ENCODE data around the gene RAP1GDS1. TPM values are rescaled to one million over a fixed set of nuclear protein-coding genes. Genes with fewer than 3 reads are reported as not detected.

Gene RAP1GDS1
- polyA plus RNA-seq, 1 donor (not counting 4 experiments of a cell fraction or from before 2014, with no cell fraction given) = 58.1 TPM

DNA sequence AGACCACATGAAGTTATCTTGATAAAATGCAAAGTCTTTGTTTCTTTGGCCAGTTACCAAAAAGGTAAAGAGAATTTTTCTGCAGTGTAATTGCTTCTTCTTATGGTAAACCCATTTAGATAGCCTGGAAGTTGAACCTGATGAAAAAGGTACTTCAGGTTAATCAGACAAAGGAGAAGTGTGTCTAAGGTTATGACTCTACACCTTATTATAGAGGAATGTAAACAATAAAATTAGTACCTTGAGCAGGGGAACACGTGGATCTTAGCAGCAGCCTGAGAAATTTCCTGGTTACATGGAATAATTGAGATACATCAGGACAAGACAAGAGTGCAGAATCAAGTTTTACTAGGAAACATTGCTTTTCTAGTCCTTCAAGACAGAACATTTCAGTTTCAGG lies 70.8 kb downstream of the RAP1GDS1 start:
- Histone ChIP-seq H3K79me2 (ENCODE audit: control insufficient read depth, insufficient read depth, low read length) (peaks cover 4% of the 10 kb centered on the region), H3K27me3 (ENCODE audit: control insufficient read depth, extremely low read depth, insufficient read depth, low read length) (no peaks in the 10 kb centered on the region), H3K4me2 (ENCODE audit: control insufficient read depth, extremely low read depth, insufficient read depth, low read depth, low read length) (no peak overlapping the region), H3K9me3 (ENCODE audit: control insufficient read depth, low read depth, low read length) (no peaks in the 10 kb centered on the region), H3K27ac (ENCODE audit: control insufficient read depth, insufficient read depth, low read length) (no peak overlapping the region), H2AFZ (ENCODE audit: control insufficient read depth, low read length) (no peak overlapping the region), H3K36me3 (ENCODE audit: control insufficient read depth in 2 of 2, extremely low read depth in 1 of 2, insufficient read depth in 2 of 2, low read length in 2 of 2) (no peaks in the 10 kb centered on the region), H3K4me1 (ENCODE audit: control insufficient read depth, extremely low read depth, insufficient read depth, low read length) (no peaks in the 10 kb centered on the region), H3K4me3 (ENCODE audit: control insufficient read depth in 2 of 3, extremely low read depth in 1 of 3, insufficient read depth in 2 of 3, low read depth in 1 of 3, low read length in 3 of 3) (no peak overlapping the region), H3K9ac (ENCODE audit: control insufficient read depth, extremely low read depth, insufficient read depth, low read length) (no peak overlapping the region), H4K20me1 (ENCODE audit: control insufficient read depth, extremely low read depth, insufficient read depth, low read length) (no peaks in the 10 kb centered on the region), H3K9me1 (ENCODE audit: control insufficient read depth, extremely low read depth, insufficient read depth, low read length) (no peaks in the 10 kb centered on the region)
- no peak for DNase-seq (ENCODE audit: low read depth, low spot score)
- TF ChIP-seq EZH2 (IDR thresholded peaks at IDR 0.05; ENCODE audit: low read length) = no peak
- TF ChIP-seq, protein P1, sequence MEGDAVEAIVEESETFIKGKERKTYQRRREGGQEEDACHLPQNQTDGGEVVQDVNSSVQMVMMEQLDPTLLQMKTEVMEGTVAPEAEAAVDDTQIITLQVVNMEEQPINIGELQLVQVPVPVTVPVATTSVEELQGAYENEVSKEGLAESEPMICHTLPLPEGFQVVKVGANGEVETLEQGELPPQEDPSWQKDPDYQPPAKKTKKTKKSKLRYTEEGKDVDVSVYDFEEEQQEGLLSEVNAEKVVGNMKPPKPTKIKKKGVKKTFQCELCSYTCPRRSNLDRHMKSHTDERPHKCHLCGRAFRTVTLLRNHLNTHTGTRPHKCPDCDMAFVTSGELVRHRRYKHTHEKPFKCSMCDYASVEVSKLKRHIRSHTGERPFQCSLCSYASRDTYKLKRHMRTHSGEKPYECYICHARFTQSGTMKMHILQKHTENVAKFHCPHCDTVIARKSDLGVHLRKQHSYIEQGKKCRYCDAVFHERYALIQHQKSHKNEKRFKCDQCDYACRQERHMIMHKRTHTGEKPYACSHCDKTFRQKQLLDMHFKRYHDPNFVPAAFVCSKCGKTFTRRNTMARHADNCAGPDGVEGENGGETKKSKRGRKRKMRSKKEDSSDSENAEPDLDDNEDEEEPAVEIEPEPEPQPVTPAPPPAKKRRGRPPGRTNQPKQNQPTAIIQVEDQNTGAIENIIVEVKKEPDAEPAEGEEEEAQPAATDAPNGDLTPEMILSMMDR (optimal IDR thresholded peaks at IDR 0.05 in 1 of 3, IDR thresholded peaks at IDR 0.05 in 1 of 3, conservative IDR thresholded peaks at IDR 0.05 in 1 of 3; ENCODE audit: extremely low read depth in 1 of 3, insufficient read depth in 2 of 3, low read length in 3 of 3) = no peak
- dilution Hi-C loops (cut with MboI; ENCODE audit: extremely low pct_ligation_motif_present, low sequenced_read_pairs) = no loop called here
- FAIRE-seq = no peak

DNA sequence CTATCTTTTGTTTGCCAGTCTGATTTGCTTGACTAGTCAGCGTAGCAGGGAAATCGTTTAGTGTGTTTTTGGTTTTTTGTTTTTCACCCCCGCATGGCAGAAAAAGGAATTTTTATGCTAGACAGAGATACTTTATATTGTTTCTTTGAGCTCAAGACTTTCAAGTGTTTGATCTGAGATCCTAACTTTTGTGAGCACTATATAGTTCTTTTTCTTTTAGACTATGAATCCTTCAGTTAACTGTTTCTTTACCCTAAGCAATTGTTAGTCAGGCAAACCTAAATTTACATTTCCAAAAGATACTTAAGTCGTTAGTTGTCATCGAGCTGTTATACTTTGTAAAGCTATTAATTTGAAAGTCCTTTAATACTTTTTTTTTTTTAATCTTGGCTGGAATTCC lies 73.3 kb downstream of the RAP1GDS1 start:
- no peaks in the 10 kb centered on the region for H3K36me3 ChIP-seq (ENCODE audit: control insufficient read depth in 2 of 2, extremely low read depth in 1 of 2, insufficient read depth in 2 of 2, low read length in 2 of 2)

More for the DNA sequence above, 73.3 kb downstream of the RAP1GDS1 start:
- Histone ChIP-seq H3K27me3 (ENCODE audit: control insufficient read depth, extremely low read depth, insufficient read depth, low read length) (no peaks in the 10 kb centered on the region), H3K79me2 (ENCODE audit: control insufficient read depth, insufficient read depth, low read length) (peaks cover 4% of the 10 kb centered on the region), H4K20me1 (ENCODE audit: control insufficient read depth, extremely low read depth, insufficient read depth, low read length) (no peaks in the 10 kb centered on the region), H3K4me3 (ENCODE audit: control insufficient read depth in 2 of 3, extremely low read depth in 1 of 3, insufficient read depth in 2 of 3, low read depth in 1 of 3, low read length in 3 of 3) (no peak overlapping the region), H3K4me2 (ENCODE audit: control insufficient read depth, extremely low read depth, insufficient read depth, low read depth, low read length) (no peak overlapping the region), H3K27ac (ENCODE audit: control insufficient read depth, insufficient read depth, low read length) (no peak overlapping the region), H3K9me3 (ENCODE audit: control insufficient read depth, low read depth, low read length) (no peaks in the 10 kb centered on the region), H2AFZ (ENCODE audit: control insufficient read depth, low read length) (no peak overlapping the region), H3K4me1 (ENCODE audit: control insufficient read depth, extremely low read depth, insufficient read depth, low read length) (no peaks in the 10 kb centered on the region), H3K9ac (ENCODE audit: control insufficient read depth, extremely low read depth, insufficient read depth, low read length) (no peak overlapping the region), H3K9me1 (ENCODE audit: control insufficient read depth, extremely low read depth, insufficient read depth, low read length) (no peaks in the 10 kb centered on the region)
- dilution Hi-C loops (cut with MboI; ENCODE audit: extremely low pct_ligation_motif_present, low sequenced_read_pairs) = no loop called here
- DNase-seq (ENCODE audit: low read depth, low spot score) (no peak), FAIRE-seq (no peak)
- TF ChIP-seq, protein P1 (optimal IDR thresholded peaks at IDR 0.05 in 1 of 3, IDR thresholded peaks at IDR 0.05 in 1 of 3, conservative IDR thresholded peaks at IDR 0.05 in 1 of 3; ENCODE audit: extremely low read depth in 1 of 3, insufficient read depth in 2 of 3, low read length in 3 of 3) = no peak
- no peak for TF ChIP-seq EZH2 (IDR thresholded peaks at IDR 0.05; ENCODE audit: low read length)
